MM.1S (cell line): ENCODE measurements around the gene IFT122.

ENCODE experiments used
- DNase-seq: peaks from one replicate; pipeline ENCODE4 v3.0.0-alpha.2; 2015
- H2AFZ ChIP-seq: fragments of 300-600 bp; sonication (generic); 2 replicates; pipeline ENCODE4 v1.6.0; 2016; ENCODE audit warnings: antibody characterized with exemption, low read length
- H3F3A ChIP-seq: fragments of 300-600 bp; sonication (generic); 2 replicates; pipeline ENCODE4 v1.6.1; 2016; ENCODE audit warnings: mild to moderate bottlenecking, antibody characterized with exemption, low read length, moderate library complexity, mixed read lengths; ENCODE audit not compliant: insufficient read depth
- H3K27ac ChIP-seq: fragments of 300-600 bp; sonication (generic); 2 replicates; pipeline ENCODE4 v1.5.1; 2016; ENCODE audit warnings: mild to moderate bottlenecking, low read length
- H3K27me3 ChIP-seq: fragments of 300-600 bp; sonication (generic); replicated peaks from 2 replicates; pipeline ENCODE4 v1.6.0; 2016; ENCODE audit warnings: low read length; ENCODE audit not compliant: insufficient read depth
- H3K36me3 ChIP-seq: fragments of 300-600 bp; sonication (generic); replicated peaks from 2 replicates; pipeline ENCODE4 v1.6.1; 2016; ENCODE audit warnings: mild to moderate bottlenecking, low read length, mixed read lengths; ENCODE audit not compliant: insufficient read depth
- H3K4me1 ChIP-seq: fragments of 300-600 bp; sonication (generic); 2 replicates; pipeline ENCODE4 v1.6.1; 2016; ENCODE audit warnings: low read length, mixed read lengths
- H3K4me2 ChIP-seq: fragments of 300-600 bp; sonication (generic); 2 replicates; pipeline ENCODE4 v1.6.0; 2016; ENCODE audit warnings: low read depth, low read length
- H3K4me3 ChIP-seq: fragments of 300-600 bp; sonication (generic); 2 replicates; pipeline ENCODE4 v1.5.1; 2016; ENCODE audit warnings: low read length, mixed read lengths
- H3K79me2 ChIP-seq: fragments of 300-600 bp; sonication (generic); 2 replicates; pipeline ENCODE4 v1.6.1; 2016; ENCODE audit warnings: mixed run types, low read length, mixed read lengths
- H3K9ac ChIP-seq: fragments of 300-600 bp; sonication (generic); 2 replicates; pipeline ENCODE4 v1.6.1; 2016; ENCODE audit warnings: low read length, mixed read lengths
- H3K9me2 ChIP-seq: fragments of 300-600 bp; sonication (generic); replicated peaks from 2 replicates; pipeline ENCODE4 v1.6.1; 2016; ENCODE audit warnings: mild to moderate bottlenecking, low read length, mixed read lengths; ENCODE audit not compliant: insufficient read depth
- H3K9me3 ChIP-seq: fragments of 300-600 bp; sonication (generic); replicated peaks from 2 replicates; pipeline ENCODE4 v1.6.1; 2016; ENCODE audit warnings: mild to moderate bottlenecking, low read length, mixed read lengths; ENCODE audit not compliant: insufficient read depth
- H4K20me1 ChIP-seq: fragments of 300-600 bp; sonication (generic); 2 replicates; pipeline ENCODE4 v1.6.1; 2016; ENCODE audit warnings: mild to moderate bottlenecking, low read length, moderate library complexity, mixed read lengths; ENCODE audit not compliant: insufficient read depth
- CTCF ChIP-seq: fragments of 300-600 bp; sonication (generic); IDR thresholded peaks from 2 replicates; pipeline ENCODE4 v1.5.1; 2016; ENCODE audit warnings: antibody characterized with exemption, low read length, mixed read lengths
- EZH2 ChIP-seq: fragments of 300-600 bp; sonication (generic); optimal IDR thresholded peaks from 2 replicates; pipeline ENCODE3; 2017; ENCODE audit warnings: low read depth, mild to moderate bottlenecking, antibody characterized with exemption, low read length, mixed read lengths
- EZH2phosphoT487 ChIP-seq: fragments of 300-600 bp; sonication (generic); IDR thresholded peaks from 2 replicates; pipeline ENCODE4 v1.6.1; 2018; ENCODE audit warnings: antibody characterized with exemption, low read length

IFT122 gene

GRCh38 chr3:129421988-129422745 lies 17.9 kb upstream of the IFT122 start:
- H3K27ac ChIP-seq = no peak overlapping the region
- no peaks in the 10 kb centered on the region for H3K9me3 ChIP-seq
- no peaks in the 10 kb centered on the region for H3F3A ChIP-seq
- no peak overlapping the region for H3K4me2 ChIP-seq
- 0 out of 2 replicates have a peak, but pooled peaks have one; percentile 7 for TF ChIP-seq CTCF
- no peak for TF ChIP-seq EZH2phosphoT487
- H3K9me2 ChIP-seq = no peaks in the 10 kb centered on the region
- H3K4me1 ChIP-seq = no peaks in the 10 kb centered on the region
- H3K27me3 ChIP-seq = no peaks in the 10 kb centered on the region
- no peaks in the 10 kb centered on the region for H3K79me2 ChIP-seq
- DNase-seq = no peak
- H4K20me1 ChIP-seq = no peaks in the 10 kb centered on the region
- no peak overlapping the region for H3K4me3 ChIP-seq
- H2AFZ ChIP-seq = no peak overlapping the region
- H3K36me3 ChIP-seq = no peaks in the 10 kb centered on the region
- H3K9ac ChIP-seq = no peak overlapping the region

GRCh38 chr3:129422897-129423296 lies 17.1 kb upstream of the IFT122 start:
- H2AFZ ChIP-seq = no peak overlapping the region
- H3K4me1 ChIP-seq = no peaks in the 10 kb centered on the region
- no peaks in the 10 kb centered on the region for H4K20me1 ChIP-seq
- no peak for TF ChIP-seq EZH2phosphoT487
- TF ChIP-seq EZH2 = no peak
- no peak for TF ChIP-seq CTCF
- no peaks in the 10 kb centered on the region for H3K79me2 ChIP-seq
- H3K27ac ChIP-seq = no peak overlapping the region
- H3K9me2 ChIP-seq = no peaks in the 10 kb centered on the region
- no peaks in the 10 kb centered on the region for H3K27me3 ChIP-seq
- no peak overlapping the region for H3K4me2 ChIP-seq
- DNase-seq = no peak
- no peak overlapping the region for H3K9ac ChIP-seq
- H3K4me3 ChIP-seq = no peak overlapping the region
- H3K36me3 ChIP-seq = no peaks in the 10 kb centered on the region
- H3F3A ChIP-seq = no peaks in the 10 kb centered on the region
- H3K9me3 ChIP-seq = no peaks in the 10 kb centered on the region

GRCh38 chr3:129424185-129424841 lies 15.7 kb upstream of the IFT122 start:
- no peaks in the 10 kb centered on the region for H3K36me3 ChIP-seq
- peaks cover 5% of the 10 kb centered on the region; the same call in 1 of the 2 replicates for H3K4me1 ChIP-seq
- H3K27me3 ChIP-seq = no peaks in the 10 kb centered on the region
- no peak overlapping the region for H3K27ac ChIP-seq
- H3K4me3 ChIP-seq = no peak overlapping the region
- H3F3A ChIP-seq = peaks cover 6% of the 10 kb centered on the region
- no peak overlapping the region for H3K4me2 ChIP-seq
- no peaks in the 10 kb centered on the region for H3K79me2 ChIP-seq
- no peak for DNase-seq
- H3K9me3 ChIP-seq = no peaks in the 10 kb centered on the region
- TF ChIP-seq CTCF = no peak
- H3K9me2 ChIP-seq = no peaks in the 10 kb centered on the region
- no peaks in the 10 kb centered on the region for H4K20me1 ChIP-seq
- H2AFZ ChIP-seq = no peak overlapping the region
- no peak overlapping the region for H3K9ac ChIP-seq
